Skin epidermis (tissue), 12 donors: Measurements from ENCODE around the gene TM9SF4.

Experiments used
- H3K27ac ChIP-seq, 21 experiments: fragments of 200-600 bp; sonication (generic) in 11 of 21; one replicate each; pipeline ENCODE4 v1.5.0; 2020; ENCODE audit warnings: mild to moderate bottlenecking in 3 of 21, inconsistent platforms in 2 of 21, moderate library complexity in 2 of 21
- H3K4me3 ChIP-seq, 7 experiments: fragments of 200-600 bp; sonication (generic) in 2 of 7; one replicate each; pipeline ENCODE4 v1.5.0; 2020; ENCODE audit warnings: inconsistent platforms in 2 of 7, mild to moderate bottlenecking in 2 of 7, moderate library complexity in 1 of 7

TM9SF4 gene, protein sequence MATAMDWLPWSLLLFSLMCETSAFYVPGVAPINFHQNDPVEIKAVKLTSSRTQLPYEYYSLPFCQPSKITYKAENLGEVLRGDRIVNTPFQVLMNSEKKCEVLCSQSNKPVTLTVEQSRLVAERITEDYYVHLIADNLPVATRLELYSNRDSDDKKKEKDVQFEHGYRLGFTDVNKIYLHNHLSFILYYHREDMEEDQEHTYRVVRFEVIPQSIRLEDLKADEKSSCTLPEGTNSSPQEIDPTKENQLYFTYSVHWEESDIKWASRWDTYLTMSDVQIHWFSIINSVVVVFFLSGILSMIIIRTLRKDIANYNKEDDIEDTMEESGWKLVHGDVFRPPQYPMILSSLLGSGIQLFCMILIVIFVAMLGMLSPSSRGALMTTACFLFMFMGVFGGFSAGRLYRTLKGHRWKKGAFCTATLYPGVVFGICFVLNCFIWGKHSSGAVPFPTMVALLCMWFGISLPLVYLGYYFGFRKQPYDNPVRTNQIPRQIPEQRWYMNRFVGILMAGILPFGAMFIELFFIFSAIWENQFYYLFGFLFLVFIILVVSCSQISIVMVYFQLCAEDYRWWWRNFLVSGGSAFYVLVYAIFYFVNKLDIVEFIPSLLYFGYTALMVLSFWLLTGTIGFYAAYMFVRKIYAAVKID

DNA sequence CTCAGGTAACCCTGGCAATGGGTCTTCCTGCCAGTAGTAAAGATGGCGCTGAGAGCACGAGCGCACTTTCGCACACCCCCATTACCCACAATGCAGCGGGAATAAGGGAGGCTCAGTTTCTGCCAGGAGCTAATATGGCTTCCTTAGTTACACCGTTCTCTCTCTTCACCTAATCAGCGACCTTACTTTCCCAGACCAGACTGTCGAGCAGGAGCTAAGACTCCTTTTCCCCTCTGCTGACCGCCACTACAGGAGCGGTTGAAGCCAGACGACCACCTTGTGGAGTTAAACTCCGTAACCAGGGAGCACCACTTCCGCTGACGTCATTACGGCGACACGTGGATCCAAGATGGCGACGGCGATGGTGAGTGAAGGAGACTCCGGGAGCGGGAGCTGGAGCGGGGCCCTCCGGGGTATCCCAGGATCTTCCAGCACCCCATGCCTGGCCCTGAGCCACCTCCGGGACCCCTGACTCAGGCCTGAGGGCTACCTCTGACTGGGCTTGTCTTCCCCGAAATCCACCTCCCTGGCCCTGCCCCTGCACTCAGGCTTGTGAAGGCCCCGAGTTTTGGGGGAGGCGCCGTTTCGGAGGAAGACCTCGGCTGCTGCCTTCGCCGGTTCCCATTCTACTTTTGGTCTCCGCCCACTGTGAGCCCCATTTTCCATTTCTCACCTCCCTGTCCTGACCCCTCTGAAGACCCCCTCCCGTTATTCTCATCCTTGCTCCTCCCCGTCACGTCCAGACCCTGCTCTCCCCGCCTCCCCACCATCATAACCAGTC, at the start of gene TM9SF4:
TSS of gene TM9SF4 (plus strand) at position 323 of the 781 bp plus-strand sequence. CDS start at position 350, 27 bp downstream.
- Histone ChIP-seq H3K4me3 (peak within 1 kb of the TSS; percentile 80 to 95 (median 87)), H3K27ac (peak within 1 kb of the TSS; percentile 87 to 100 (median 99))

DNA sequence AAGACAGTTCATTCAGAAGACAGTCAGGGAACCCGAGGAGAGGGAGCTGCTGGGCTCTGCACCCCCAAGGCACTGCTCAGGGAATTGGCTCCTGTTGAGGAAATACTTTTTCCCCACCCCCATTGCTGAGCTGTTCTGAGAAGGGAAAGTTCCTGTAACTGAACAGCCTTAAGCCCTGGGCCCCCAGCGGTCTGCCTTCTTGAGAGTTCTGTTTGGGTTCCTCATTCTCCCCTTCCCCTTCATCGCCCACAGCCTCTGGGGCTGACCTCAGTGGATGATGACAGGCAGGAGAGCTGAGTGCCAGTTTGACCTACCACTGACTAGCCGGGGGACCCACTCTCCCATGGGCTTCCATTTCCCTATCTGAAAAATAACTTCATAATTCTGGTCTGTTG, 46.7 kb upstream of the TM9SF4 start:
- Histone ChIP-seq H3K4me3 (no peak overlapping the region), H3K27ac (peak overlapping the region in 10 of 21 experiments; percentile 11 to 82 (median 40))

GRCh38 chr20:32063695-32064094, 45.8 kb upstream of the TM9SF4 start:
- Histone ChIP-seq H3K4me3 (no peak overlapping the region), H3K27ac (peak overlapping the region in 10 of 21 experiments; percentile 10 to 82 (median 26))

GRCh38 chr20:32064667-32065066, 44.8 kb upstream of the TM9SF4 start:
- no peak overlapping the region for H3K4me3 ChIP-seq
- H3K27ac ChIP-seq = peak overlapping the region in 3 of 21 experiments; percentile 5 to 44 (median 12)

GRCh38 chr20:32067234-32067821, 42.2 kb upstream of the TM9SF4 start:
- H3K4me3 ChIP-seq = no peak overlapping the region
- peak overlapping the region in 3 of 21 experiments; percentile 1 to 25 (median 25) for H3K27ac ChIP-seq

GRCh38 chr20:32068174-32068573, 41.3 kb upstream of the TM9SF4 start:
- peak overlapping the region in 9 of 21 experiments; percentile 22 to 76 (median 43) for H3K27ac ChIP-seq
- no peak overlapping the region for H3K4me3 ChIP-seq

- Histone ChIP-seq H3K4me3 (no peak overlapping the region), H3K27ac (peak overlapping the region in 8 of 21 experiments; percentile 3 to 63 (median 38))
Measured at GRCh38 chr20:32069711-32070110, 39.8 kb upstream of the TM9SF4 start.

DNA sequence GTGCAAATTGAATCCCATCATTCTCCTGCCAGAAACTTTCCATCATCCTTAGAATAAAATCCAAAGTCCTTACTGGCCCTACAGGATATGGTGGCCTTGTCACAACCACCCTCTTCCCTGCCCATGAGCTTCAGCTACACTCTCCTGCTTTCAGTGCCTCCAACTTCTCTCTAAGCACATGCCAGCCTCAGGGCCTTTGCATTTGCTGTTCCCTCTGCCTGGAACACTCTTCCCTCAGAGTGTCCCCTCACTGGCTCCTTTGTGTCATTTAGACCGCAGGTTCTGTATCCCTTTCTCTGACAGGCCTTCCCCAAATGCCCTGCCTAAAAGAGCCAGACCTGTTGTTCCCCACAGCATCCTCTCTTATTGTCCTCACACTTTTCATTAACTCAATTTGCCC, 39.2 kb upstream of the TM9SF4 start:
- Histone ChIP-seq H3K27ac (peak overlapping the region in 6 of 21 experiments; percentile 24 to 56 (median 31)), H3K4me3 (no peak overlapping the region)

DNA sequence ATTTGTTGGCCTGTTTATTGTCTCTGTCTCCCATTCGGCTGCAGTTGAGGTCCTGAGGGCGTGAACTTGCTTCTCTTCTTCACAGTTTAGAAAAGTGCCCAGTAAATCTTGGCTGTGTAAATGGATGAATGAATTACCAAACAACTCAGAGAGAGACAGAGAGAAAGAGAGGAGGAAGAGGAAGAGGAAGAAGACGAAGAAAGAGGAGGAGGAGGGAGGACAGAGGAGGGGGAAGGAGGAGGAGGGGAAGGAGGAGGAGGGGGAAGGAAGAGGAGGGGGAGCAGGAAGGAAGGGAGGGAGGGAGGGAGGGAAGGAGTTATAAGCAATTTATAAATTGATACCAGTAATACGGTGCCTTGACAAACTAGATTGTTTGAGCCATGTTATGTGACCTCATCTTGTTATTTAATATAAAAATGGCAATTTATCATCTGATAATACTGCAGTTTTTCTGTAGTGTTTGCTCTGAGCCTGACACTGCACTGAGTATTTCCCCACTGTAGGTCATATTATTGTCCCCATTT, 38.8 kb upstream of the TM9SF4 start:
- Histone ChIP-seq H3K27ac (peak overlapping the region in 3 of 21 experiments; percentile 24 to 56 (median 27)), H3K4me3 (no peak overlapping the region)

- no peak overlapping the region for H3K4me3 ChIP-seq
Measured at GRCh38 chr20:32071395-32072167, 37.9 kb upstream of the TM9SF4 start.

GRCh38 chr20:32072168-32072750, 37.3 kb upstream of the TM9SF4 start:
- H3K27ac ChIP-seq = no peak overlapping the region
- H3K4me3 ChIP-seq = no peak overlapping the region

More at GRCh38 chr20:32071395-32072167, 37.9 kb upstream of the TM9SF4 start:
- no peak overlapping the region for H3K27ac ChIP-seq

DNA sequence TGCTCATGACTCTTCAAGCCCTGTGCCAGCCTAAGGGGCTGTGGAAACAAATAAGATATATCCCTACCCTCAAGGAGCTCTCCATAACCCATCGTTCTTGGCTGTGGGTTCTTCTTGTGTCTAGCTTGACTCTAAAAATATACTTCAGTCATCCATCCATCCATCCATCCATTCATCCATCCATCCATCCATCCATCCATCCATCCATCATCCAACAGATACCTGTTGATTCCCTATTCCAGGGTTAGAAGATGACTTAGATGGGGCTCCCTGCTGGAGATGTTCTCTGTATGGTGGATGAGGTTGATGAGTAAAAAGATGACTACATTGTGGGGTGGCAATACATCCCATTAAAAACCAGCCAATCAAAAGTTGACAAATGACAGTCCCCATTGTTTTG, 34.0 kb upstream of the TM9SF4 start:
- Histone ChIP-seq H3K27ac (no peak overlapping the region), H3K4me3 (no peak overlapping the region)

DNA sequence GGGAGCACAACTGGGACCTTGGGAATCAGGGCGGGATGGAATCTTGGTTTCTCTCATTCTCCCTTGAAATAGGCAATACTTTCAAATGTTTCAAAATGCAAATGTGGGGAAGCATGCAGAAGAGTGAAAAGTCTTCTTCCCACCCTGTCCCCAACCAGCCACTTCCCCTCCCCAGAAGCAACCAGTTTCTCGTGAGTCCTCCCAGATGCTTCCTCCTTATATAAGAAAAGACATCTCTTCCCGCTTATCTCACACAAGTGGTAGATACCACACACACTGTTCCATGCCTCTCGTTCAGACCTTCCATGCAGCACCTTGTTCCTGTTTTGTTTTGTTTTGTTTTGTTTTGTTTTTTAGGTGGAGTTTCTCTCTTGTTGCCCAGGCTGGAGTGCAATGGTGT, 32.3 kb upstream of the TM9SF4 start:
- H3K27ac ChIP-seq = no peak overlapping the region
- H3K4me3 ChIP-seq = no peak overlapping the region

DNA sequence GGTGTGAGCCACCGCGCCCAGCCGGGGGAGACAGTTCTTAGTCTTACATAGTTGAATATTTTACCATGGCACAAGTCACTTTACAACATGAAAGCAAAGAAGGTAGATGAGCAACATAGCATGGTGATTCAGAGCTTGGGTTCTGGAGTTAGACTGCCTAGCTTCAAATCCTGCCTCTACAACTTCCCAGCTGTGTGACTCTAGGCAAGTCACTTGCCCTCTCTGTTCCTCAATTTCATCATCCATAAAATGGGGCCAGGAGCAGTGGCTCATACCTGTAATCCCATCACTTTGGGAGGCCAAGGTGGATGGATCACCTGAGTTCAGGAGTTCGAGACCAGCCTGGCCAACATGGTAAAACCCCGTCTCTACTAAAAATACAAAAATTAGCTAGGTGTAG, 31.2 kb upstream of the TM9SF4 start:
- Histone ChIP-seq H3K27ac (no peak overlapping the region), H3K4me3 (no peak overlapping the region)

DNA sequence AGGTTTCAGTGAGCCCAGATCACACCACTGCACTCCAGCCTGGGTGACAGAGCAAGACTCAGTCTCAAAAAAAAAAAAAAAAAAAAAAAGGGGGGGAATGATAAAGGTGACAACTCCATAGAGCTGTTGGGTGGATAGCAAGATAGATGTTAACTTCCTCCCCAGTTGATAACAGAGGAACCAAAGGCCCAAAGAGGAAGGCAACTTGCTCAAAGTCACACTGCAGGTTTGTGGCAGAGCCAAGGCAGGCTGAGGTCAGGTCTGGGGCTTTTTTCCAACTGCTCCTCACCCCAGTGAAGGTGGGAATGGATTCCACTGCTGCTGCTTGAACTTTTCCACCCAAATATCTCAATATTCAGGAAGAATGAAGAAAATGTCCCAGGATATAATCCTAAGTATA, 30.7 kb upstream of the TM9SF4 start:
- H3K27ac ChIP-seq = no peak overlapping the region
- H3K4me3 ChIP-seq = no peak overlapping the region

GRCh38 chr20:32079655-32080109, 29.8 kb upstream of the TM9SF4 start:
- Histone ChIP-seq H3K27ac (no peak overlapping the region), H3K4me3 (no peak overlapping the region)

DNA sequence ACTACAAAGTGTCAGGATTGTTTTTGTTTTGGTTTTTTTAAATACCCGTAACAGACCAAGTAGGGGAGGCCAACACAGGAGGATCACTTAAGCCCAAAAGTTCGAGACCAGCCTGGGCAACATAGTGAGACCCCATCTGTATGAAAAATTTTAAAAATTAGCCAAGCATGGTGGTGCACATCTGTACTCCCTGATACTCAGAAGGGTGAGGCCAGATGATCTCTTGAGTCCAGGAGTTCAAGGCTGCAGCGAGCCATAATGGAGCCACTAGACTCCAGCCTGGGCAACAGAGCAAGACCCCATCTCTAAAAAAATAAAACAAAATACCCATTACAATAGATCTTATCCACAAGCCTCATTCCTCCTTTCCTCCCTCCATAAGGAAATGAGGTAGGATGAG, 28.7 kb upstream of the TM9SF4 start:
- no peak overlapping the region for H3K27ac ChIP-seq
- no peak overlapping the region for H3K4me3 ChIP-seq

- H3K4me3 ChIP-seq = no peak overlapping the region
- no peak overlapping the region for H3K27ac ChIP-seq
Measured at GRCh38 chr20:32083469-32083868, 26.0 kb upstream of the TM9SF4 start.
